GM12892 (cell line): Measurements from ENCODE around the gene LRP2.

Experiments
- POLR2A ChIP-seq: IDR thresholded peaks from 2 replicates; pipeline ENCODE4 v1.6.1; 2011; ENCODE audit warnings: low read depth, low read length, control low read depth
- POLR2AphosphoS5 ChIP-seq: IDR thresholded peaks from 2 replicates; pipeline ENCODE4 v1.6.1; 2011; ENCODE audit warnings: low read depth, low read length, control low read depth

GRCh38 chr2:169260246-169260645, 102.1 kb downstream of the LRP2 start:
- TF ChIP-seq POLR2A (no peak), POLR2AphosphoS5 (no peak)
